Measurements from ENCODE around the gene MVB12B. TPM values are rescaled to one million over a fixed set of nuclear protein-coding genes. Genes with fewer than 3 reads are reported as not detected.
A peak's percentile ranks its signal among the peaks of the same experiment; 100 is the strongest.

The MVB12B gene
- total RNA-seq, 4 donors from 2014 or later = 27.2 to 36.9 (median 33.2) TPM

- TF ChIP-seq POLR2A (IDR thresholded peaks at IDR 0.05) (no peak), EP300 (IDR thresholded peaks at IDR 0.05) (peak in 1 of 2 donors; percentile 62)
- TF ChIP-seq, protein P1, sequence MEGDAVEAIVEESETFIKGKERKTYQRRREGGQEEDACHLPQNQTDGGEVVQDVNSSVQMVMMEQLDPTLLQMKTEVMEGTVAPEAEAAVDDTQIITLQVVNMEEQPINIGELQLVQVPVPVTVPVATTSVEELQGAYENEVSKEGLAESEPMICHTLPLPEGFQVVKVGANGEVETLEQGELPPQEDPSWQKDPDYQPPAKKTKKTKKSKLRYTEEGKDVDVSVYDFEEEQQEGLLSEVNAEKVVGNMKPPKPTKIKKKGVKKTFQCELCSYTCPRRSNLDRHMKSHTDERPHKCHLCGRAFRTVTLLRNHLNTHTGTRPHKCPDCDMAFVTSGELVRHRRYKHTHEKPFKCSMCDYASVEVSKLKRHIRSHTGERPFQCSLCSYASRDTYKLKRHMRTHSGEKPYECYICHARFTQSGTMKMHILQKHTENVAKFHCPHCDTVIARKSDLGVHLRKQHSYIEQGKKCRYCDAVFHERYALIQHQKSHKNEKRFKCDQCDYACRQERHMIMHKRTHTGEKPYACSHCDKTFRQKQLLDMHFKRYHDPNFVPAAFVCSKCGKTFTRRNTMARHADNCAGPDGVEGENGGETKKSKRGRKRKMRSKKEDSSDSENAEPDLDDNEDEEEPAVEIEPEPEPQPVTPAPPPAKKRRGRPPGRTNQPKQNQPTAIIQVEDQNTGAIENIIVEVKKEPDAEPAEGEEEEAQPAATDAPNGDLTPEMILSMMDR (IDR thresholded peaks at IDR 0.05) = no peak
- H3K27me3 ChIP-seq = peaks cover 0 to 34% of the 10 kb centered on the region in 2 donors
- H3K36me3 ChIP-seq = no peaks in the 10 kb centered on the region
- peak overlapping the region in 3 of 4 donors; percentile 56 to 81 (median 65) for H3K27ac ChIP-seq
- H3K4me1 ChIP-seq = peaks cover 0 to 24% (median 6%) of the 10 kb centered on the region in 4 donors
- H3K9me3 ChIP-seq = no peaks in the 10 kb centered on the region
- WGBS, 2 donors = 43 to 45% methylated on average over 9 of the region's 9 CpGs
- DNase-seq (ENCODE audit: low spot score in 2 of 2) = peak in 1 of 2 donors; percentile 41
- H3K4me3 ChIP-seq = no peak overlapping the region
These were observed 197.0 kb downstream of the MVB12B start for GRCh38 chr9:126523611-126524111.

DNA sequence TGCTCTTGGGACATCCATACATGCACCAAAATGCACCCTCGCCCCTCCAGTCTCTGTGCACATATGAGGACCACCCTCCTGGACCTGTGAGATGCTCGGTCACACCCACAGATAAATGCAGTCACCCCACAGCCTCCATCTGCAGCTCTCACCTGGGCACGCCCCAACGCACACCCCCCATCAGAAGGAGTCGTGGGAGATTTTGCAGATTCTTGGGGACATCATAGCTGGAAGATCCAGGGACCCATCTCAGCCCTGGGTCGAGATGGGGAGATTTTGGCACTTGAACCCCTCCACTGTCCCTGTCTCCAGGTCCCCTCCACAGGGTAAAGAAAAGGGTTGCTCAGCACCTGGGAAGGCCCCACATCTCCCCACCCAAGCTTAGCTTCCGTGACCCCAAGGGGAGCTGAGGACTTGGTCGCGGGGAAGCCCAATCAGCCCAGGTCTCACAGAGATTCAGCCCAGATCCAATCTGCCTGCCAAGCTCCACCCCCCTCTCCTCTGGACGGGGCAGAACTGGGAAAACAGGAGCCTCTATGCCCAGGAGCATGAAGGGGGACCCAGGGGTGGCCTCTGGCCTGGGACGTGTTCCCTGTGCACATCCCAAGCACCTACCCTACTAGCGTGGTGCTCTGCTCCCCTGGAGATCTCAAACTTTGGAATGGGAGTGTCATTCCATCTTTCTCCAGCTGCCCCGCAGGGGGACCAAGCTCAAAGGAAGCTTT is 197.9 kb downstream of the MVB12B start:
- 81 to 87% methylated on average over 11 to 13 of the region's 13 CpGs for WGBS, 2 donors
- DNase-seq (ENCODE audit: low spot score in 2 of 2) = no peak
- H3K4me3 ChIP-seq = no peak overlapping the region
- no peaks in the 10 kb centered on the region for H3K36me3 ChIP-seq
- TF ChIP-seq EP300 (IDR thresholded peaks at IDR 0.05) (no peak), POLR2A (IDR thresholded peaks at IDR 0.05) (no peak)
- TF ChIP-seq, protein P1 (IDR thresholded peaks at IDR 0.05) = no peak
- peaks cover 0 to 24% (median 6%) of the 10 kb centered on the region in 4 donors for H3K4me1 ChIP-seq
- H3K27me3 ChIP-seq = peaks cover 0 to 26% of the 10 kb centered on the region in 2 donors
- H3K27ac ChIP-seq = peak overlapping the region in 1 of 4 donors; percentile 81
- H3K9me3 ChIP-seq = no peaks in the 10 kb centered on the region

DNA sequence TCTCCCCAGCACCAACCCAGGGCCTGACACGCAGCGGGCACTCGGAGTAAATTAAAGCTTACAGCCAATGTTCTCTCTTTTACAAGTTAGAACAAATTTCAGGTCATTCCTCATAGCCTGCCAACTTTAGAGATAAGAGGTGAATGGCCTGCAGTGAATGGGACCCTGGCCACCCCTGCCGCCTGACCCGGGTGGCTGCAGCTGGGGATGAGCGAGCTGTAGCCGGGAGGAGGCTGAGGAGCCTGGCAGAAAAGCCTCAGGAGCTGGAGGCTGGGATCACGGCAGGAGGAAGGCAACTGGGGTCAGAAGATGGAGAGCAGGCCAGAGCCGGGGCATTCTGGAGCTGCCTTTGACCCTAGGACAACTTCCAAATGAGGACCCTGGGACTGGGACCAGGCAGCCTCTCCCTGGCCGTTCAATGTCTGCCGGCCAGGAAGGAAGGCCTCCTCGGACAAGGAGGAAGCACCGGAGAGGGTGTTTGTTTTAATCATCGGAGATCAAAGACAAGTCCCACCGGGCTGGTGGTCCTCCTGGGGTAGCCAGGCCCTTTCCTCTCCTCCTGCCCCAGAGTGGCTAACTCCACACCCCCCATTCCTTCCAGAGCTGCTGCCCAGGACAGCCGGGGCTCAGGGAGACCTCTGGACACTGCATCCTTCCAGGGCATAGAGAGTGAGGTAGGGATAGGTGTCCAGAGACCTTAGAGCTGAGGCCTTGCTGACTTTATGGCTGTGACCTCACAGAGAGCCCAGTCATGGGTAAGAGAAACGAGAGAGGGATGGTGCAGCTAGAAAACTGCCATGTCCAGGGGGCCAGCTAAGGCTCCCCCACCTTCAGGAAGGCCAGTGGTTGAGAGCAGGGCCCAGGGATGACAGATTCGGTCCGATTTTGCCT is 199.8 kb downstream of the MVB12B start:
- WGBS, 2 donors = 82 to 83% methylated on average over 18 to 19 of the region's 19 CpGs

GRCh38 chr9:126527109-126527825 is 200.6 kb downstream of the MVB12B start:
- WGBS, 2 donors = 83 to 84% methylated on average over 20 of the region's 20 CpGs
- H3K4me1 ChIP-seq = peaks cover 0 to 21% (median 6%) of the 10 kb centered on the region in 4 donors
- no peak overlapping the region for H3K4me3 ChIP-seq
- H3K27me3 ChIP-seq = peaks cover 0 to 11% of the 10 kb centered on the region in 2 donors
- no peaks in the 10 kb centered on the region for H3K9me3 ChIP-seq
- H3K27ac ChIP-seq = no peak overlapping the region
- TF ChIP-seq, protein P1 (IDR thresholded peaks at IDR 0.05) = no peak
- TF ChIP-seq POLR2A (IDR thresholded peaks at IDR 0.05) (no peak), EP300 (IDR thresholded peaks at IDR 0.05) (no peak)
- no peaks in the 10 kb centered on the region for H3K36me3 ChIP-seq
- DNase-seq (ENCODE audit: low spot score in 2 of 2) = no peak

More for the DNA sequence above, 199.8 kb downstream of the MVB12B start:
- Histone ChIP-seq H3K27ac (no peak overlapping the region), H3K36me3 (no peaks in the 10 kb centered on the region), H3K4me3 (no peak overlapping the region), H3K4me1 (peaks cover 0 to 24% (median 6%) of the 10 kb centered on the region in 4 donors), H3K9me3 (no peaks in the 10 kb centered on the region), H3K27me3 (peaks cover 0 to 16% of the 10 kb centered on the region in 2 donors)
- no peak for DNase-seq (ENCODE audit: low spot score in 2 of 2)
- TF ChIP-seq EP300 (IDR thresholded peaks at IDR 0.05) (no peak), POLR2A (IDR thresholded peaks at IDR 0.05) (no peak)
- TF ChIP-seq, protein P1 (IDR thresholded peaks at IDR 0.05) = no peak

All from tibial nerve (tissue), 4 donors.